Thymus (tissue), 11 donors: Measurements from ENCODE around the gene PAQR8. TPM values are rescaled to one million over a fixed set of nuclear protein-coding genes. Genes with fewer than 3 reads are reported as not detected.

Experiments
- DNase-seq, 9 donors: peaks; one replicate each; pipeline ENCODE4 v3.0.0-alpha.2; 2013; ENCODE audit warnings: low spot score in 9 of 9, low read depth in 6 of 9, missing footprints in 1 of 9
- H3K27ac ChIP-seq, 2 donors: one replicate each; pipeline ENCODE4 v1.5.1; 2013; ENCODE audit warnings: control low read depth in 1 of 2, low read depth in 1 of 2, low read length in 1 of 2, mild to moderate bottlenecking in 1 of 2, moderate library complexity in 1 of 2
- H3K27me3 ChIP-seq, 2 donors: one replicate each; pipeline ENCODE4 v1.5.1; 2013; ENCODE audit warnings: low read length in 1 of 2; ENCODE audit not compliant: control insufficient read depth in 2 of 2, insufficient read depth in 1 of 2
- H3K36me3 ChIP-seq, 2 donors: one replicate each; pipeline ENCODE4 v1.5.1; 2013; ENCODE audit warnings: low read length in 1 of 2, mild to moderate bottlenecking in 1 of 2, moderate library complexity in 1 of 2; ENCODE audit not compliant: control insufficient read depth in 2 of 2, insufficient read depth in 2 of 2
- H3K4me1 ChIP-seq, 2 donors: one replicate each; pipeline ENCODE4 v1.5.1; 2013; ENCODE audit warnings: low read length in 2 of 2; ENCODE audit not compliant: control insufficient read depth in 2 of 2, insufficient read depth in 2 of 2
- H3K4me3 ChIP-seq, 2 donors: one replicate each; pipeline ENCODE4 v1.5.1; 2013; ENCODE audit warnings: low read length in 2 of 2, control low read depth in 1 of 2, mild to moderate bottlenecking in 1 of 2
- H3K9me3 ChIP-seq, 2 donors: one replicate each; pipeline ENCODE4 v1.5.1; 2013; ENCODE audit warnings: low read length in 1 of 2, mild to moderate bottlenecking in 1 of 2; ENCODE audit not compliant: control insufficient read depth in 2 of 2, insufficient read depth in 1 of 2
- WGBS: extraction: QIAGEN DNeasy Blood & Tissue Kit; methylation state at CpG from one replicate; pipeline ENCODE4 v1.1.7; 2013; 5-methylcytosine and 5-hydroxymethylcytosine counted together
- polyA plus RNA-seq: library from polyadenylated mRNA; stranded (reverse); fragments of 200-250 nt; gene quantifications from one replicate; pipeline ENCODE4 v1.2.3, GENCODE V29; 2013
- total RNA-seq: library from RNA; stranded (reverse); fragments of 120-200 nt; gene quantifications from one replicate; pipeline ENCODE4 v1.2.4, GENCODE V29; 2013
- donor health status: healthy.

The PAQR8 gene
- total and polyA plus RNA-seq, 2 donors: 7.9 to 11.3 TPM

DNA sequence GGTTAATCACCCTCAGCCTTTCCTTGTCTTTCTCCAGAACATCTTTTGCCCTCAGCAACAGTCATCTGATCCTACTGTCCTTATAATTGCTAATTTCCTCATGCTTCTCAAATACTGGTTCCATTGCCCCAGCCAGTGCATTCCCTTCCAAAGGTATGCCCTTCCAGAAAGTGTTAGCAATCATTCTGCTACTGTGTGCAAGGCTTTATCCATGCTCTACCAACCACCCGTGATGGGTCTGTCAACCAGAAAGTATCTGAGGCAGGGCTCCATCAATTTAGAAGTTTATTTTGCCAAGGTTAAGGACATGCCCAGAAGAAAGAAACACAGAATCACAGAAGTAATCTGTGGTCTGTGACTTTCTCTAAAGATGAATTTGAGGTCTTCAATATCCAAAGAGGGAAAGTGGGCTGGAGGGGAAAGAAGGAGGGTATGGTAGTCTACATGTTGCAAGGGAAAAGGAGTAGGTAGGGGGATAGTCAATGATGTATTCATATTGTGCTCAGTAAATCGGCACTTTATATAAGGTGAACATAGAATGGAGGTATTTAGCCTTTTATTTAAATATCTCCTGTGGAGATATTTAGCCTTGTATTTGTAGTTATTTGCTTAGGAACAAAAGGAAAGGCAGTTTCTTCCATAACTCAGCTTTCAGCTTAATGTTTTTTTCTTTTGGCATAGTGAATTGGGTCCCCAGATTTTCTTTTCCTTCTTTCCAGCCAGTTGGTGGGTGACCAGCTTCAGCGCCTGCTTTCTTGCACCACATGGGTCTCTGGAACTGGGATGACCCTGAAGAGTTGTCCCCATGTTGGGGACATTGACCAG is 35.2 kb upstream of the PAQR8 start:
- 98% methylated on average over 3 of the region's 3 CpGs for WGBS
- Histone ChIP-seq H3K4me1 (peaks cover 0 to under 1% of the 10 kb centered on the region in 2 donors), H3K36me3 (no peaks in the 10 kb centered on the region), H3K9me3 (no peaks in the 10 kb centered on the region), H3K27me3 (no peaks in the 10 kb centered on the region), H3K4me3 (no peak overlapping the region), H3K27ac (no peak overlapping the region)
- no peak for DNase-seq

DNA sequence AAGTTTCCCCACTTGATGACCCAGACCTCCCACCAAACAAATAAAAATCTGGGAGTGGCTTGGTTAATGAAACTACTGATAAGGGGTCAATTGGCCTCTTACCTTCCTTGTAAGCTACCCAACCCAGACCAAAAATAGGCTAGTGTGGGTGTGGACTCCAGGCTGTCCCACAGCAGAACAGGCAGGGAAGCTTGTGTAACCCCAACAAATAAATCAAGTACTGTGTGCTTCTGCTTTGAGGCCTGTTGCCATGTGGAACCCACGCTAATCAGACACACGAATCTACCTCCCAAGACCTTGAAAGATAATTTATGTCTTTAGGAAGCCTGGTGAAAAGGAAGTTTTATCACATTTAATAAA is 33.7 kb upstream of the PAQR8 start:
- DNase-seq: no peak
- 75% methylated on average over 2 of the region's 2 CpGs for WGBS
- no peaks in the 10 kb centered on the region for H3K27me3 ChIP-seq
- H3K4me3 ChIP-seq: no peak overlapping the region
- H3K27ac ChIP-seq: no peak overlapping the region
- no peaks in the 10 kb centered on the region for H3K36me3 ChIP-seq
- H3K4me1 ChIP-seq: peaks cover 0 to 12% of the 10 kb centered on the region in 2 donors
- no peaks in the 10 kb centered on the region for H3K9me3 ChIP-seq

- Histone ChIP-seq H3K4me3 (no peak overlapping the region), H3K36me3 (no peaks in the 10 kb centered on the region), H3K9me3 (no peaks in the 10 kb centered on the region), H3K27me3 (no peaks in the 10 kb centered on the region), H3K27ac (no peak overlapping the region), H3K4me1 (peaks cover 0 to 16% of the 10 kb centered on the region in 2 donors)
- WGBS: 68% methylated on average over 2 of the region's 2 CpGs
- DNase-seq: no peak
Observed at GRCh38 chr6:52328729-52329128, 33.2 kb upstream of the PAQR8 start.

GRCh38 chr6:52330470-52330869 is 31.5 kb upstream of the PAQR8 start:
- no peak overlapping the region for H3K27ac ChIP-seq
- H3K4me3 ChIP-seq: no peak overlapping the region
- no peaks in the 10 kb centered on the region for H3K9me3 ChIP-seq
- WGBS: 97% methylated on average over 2 of the region's 2 CpGs
- DNase-seq: no peak
- H3K27me3 ChIP-seq: no peaks in the 10 kb centered on the region
- H3K36me3 ChIP-seq: no peaks in the 10 kb centered on the region
- H3K4me1 ChIP-seq: peaks cover 0 to 23% of the 10 kb centered on the region in 2 donors

- no peaks in the 10 kb centered on the region for H3K36me3 ChIP-seq
- H3K27ac ChIP-seq: no peak overlapping the region
- H3K27me3 ChIP-seq: no peaks in the 10 kb centered on the region
- peaks cover 0 to 23% of the 10 kb centered on the region in 2 donors for H3K4me1 ChIP-seq
- peak in 1 of 9 donors; percentile 31 for DNase-seq
- no peaks in the 10 kb centered on the region for H3K9me3 ChIP-seq
- H3K4me3 ChIP-seq: no peak overlapping the region
- 94% methylated on average over 4 of the region's 4 CpGs for WGBS
Observed at GRCh38 chr6:52331793-52332457, 30.0 kb upstream of the PAQR8 start.

GRCh38 chr6:52333840-52334200 is 28.1 kb upstream of the PAQR8 start:
- 16% methylated on average over 1 of the region's 1 CpG for WGBS
- no peaks in the 10 kb centered on the region for H3K36me3 ChIP-seq
- H3K27ac ChIP-seq: peak overlapping the region; percentile 74 to 84
- H3K4me3 ChIP-seq: no peak overlapping the region
- no peaks in the 10 kb centered on the region for H3K27me3 ChIP-seq
- no peaks in the 10 kb centered on the region for H3K9me3 ChIP-seq
- H3K4me1 ChIP-seq: peaks cover 0 to 23% of the 10 kb centered on the region in 2 donors
- DNase-seq: peak in 4 of 9 donors; percentile 33 to 70 (median 36)

DNA sequence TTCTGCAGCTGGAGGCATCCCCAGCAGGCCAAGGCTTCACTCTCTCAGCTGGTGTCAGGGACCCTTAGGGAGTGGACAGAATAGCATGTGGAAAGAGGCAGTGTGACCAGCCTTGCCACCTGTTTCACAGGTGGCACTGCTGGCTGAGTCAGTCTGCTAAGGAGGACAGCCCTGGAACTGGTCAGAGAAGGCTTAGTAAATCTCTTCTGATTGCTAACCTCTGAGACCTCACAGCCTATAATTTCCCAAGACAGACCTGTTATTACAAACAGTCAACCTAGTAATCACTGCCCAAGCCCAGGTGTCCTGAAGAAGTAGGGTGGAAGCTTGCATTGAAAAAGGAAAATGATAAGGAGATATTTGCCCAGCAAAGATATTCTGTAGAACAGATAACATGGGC is 26.4 kb upstream of the PAQR8 start:
- Histone ChIP-seq H3K27ac (no peak overlapping the region), H3K4me1 (peaks cover 0 to 23% of the 10 kb centered on the region in 2 donors), H3K36me3 (no peaks in the 10 kb centered on the region), H3K4me3 (no peak overlapping the region), H3K9me3 (no peaks in the 10 kb centered on the region), H3K27me3 (no peaks in the 10 kb centered on the region)
- DNase-seq: no peak

DNA sequence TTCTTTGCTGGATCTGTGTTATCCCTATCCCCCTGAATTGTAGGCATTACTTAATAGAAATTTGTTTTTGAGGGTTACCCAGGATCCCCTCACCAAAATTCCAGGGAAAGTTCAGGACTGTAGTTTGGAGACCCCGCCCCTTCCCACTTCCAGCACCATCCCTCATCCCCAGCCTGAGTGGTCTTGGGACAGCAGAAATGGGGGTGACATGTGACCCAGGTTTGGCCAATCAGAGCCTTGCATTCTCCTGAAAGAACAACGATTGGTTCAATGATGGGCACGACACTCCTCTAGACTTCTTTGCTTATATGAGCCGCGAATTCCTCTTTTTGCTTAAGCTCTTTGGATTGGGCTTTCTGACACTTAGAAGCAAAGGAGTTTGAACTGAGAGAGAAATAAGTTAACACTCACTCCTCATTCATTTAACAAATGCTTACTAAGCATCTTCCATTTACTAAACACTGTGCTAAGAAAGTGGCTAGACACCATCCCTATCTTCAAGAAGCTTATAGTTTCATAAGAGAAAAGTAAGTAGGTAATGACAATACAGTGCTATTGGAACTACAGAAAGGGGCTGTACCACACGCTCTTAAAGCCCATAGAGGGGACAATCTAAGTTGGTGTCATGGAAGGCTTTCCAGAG is 24.9 kb upstream of the PAQR8 start:
- Histone ChIP-seq H3K27ac (no peak overlapping the region), H3K4me3 (no peak overlapping the region), H3K9me3 (no peaks in the 10 kb centered on the region), H3K4me1 (peaks cover 3 to 20% of the 10 kb centered on the region in 2 donors), H3K36me3 (no peaks in the 10 kb centered on the region), H3K27me3 (no peaks in the 10 kb centered on the region)
- DNase-seq: no peak
- 98% methylated on average over 6 of the region's 6 CpGs for WGBS

- DNase-seq: no peak
- no peaks in the 10 kb centered on the region for H3K36me3 ChIP-seq
- WGBS: 86% methylated on average over 5 of the region's 5 CpGs
- no peak overlapping the region for H3K27ac ChIP-seq
- peaks cover 4 to 14% of the 10 kb centered on the region in 2 donors for H3K4me1 ChIP-seq
- no peak overlapping the region for H3K4me3 ChIP-seq
- H3K9me3 ChIP-seq: no peaks in the 10 kb centered on the region
- H3K27me3 ChIP-seq: no peaks in the 10 kb centered on the region
Observed at GRCh38 chr6:52337633-52338290, 24.2 kb upstream of the PAQR8 start.
